Measurements from ENCODE around the gene MB. TPM values are rescaled to one million over a fixed set of nuclear protein-coding genes. Genes with fewer than 3 reads are reported as not detected.

The MB gene
- total RNA-seq, 2 donors from 2014 or later: 1.4 to 2.6 TPM

GRCh38 chr22:35619336-35620094 is 2.4 kb upstream of the MB start:
- H3K27ac ChIP-seq (ENCODE audit: low read depth, low read length): no peak overlapping the region
- peaks cover 9% of the 10 kb centered on the region for H3K27me3 ChIP-seq (ENCODE audit: control insufficient read depth, insufficient read depth, low read length, poor library complexity, severe bottlenecking)
- Mint-ChIP-seq H3K9me3 (no peaks in the 10 kb centered on the region), H3K36me3 (ENCODE audit: low read depth) (no peaks in the 10 kb centered on the region), H3K4me1 (peaks cover 9% of the 10 kb centered on the region), H3K27ac (no peak overlapping the region), H3K27me3 (ENCODE audit: insufficient read depth) (no peaks in the 10 kb centered on the region), H3K4me3 (no peak overlapping the region)
- DNase-seq: peak; percentile 67
- WGBS, 2 experiments (ENCODE audit: insufficient coverage in 1 of 2, insufficient read length in 1 of 2): 88 to 90% methylated on average over 8 to 13 of the region's 13 CpGs
- TF ChIP-seq CTCF (conservative IDR thresholded peaks at IDR 0.05): peak; percentile 34
- no peaks in the 10 kb centered on the region for H3K9me3 ChIP-seq (ENCODE audit: control insufficient read depth, low read length)
- H3K4me1 ChIP-seq (ENCODE audit: control insufficient read depth, insufficient read depth, low read length): no peaks in the 10 kb centered on the region
- H3K4me3 ChIP-seq (ENCODE audit: low read length): no peak overlapping the region
- no peak overlapping the region for H3K9ac ChIP-seq (ENCODE audit: extremely low read depth, low read length, poor library complexity, severe bottlenecking)
- no peaks in the 10 kb centered on the region for H3K36me3 ChIP-seq (ENCODE audit: control insufficient read depth, insufficient read depth, low read length)

- H3K27me3 ChIP-seq (ENCODE audit: control insufficient read depth, insufficient read depth, low read length, poor library complexity, severe bottlenecking): peaks cover 9% of the 10 kb centered on the region
- H3K9me3 ChIP-seq (ENCODE audit: control insufficient read depth, low read length): no peaks in the 10 kb centered on the region
- H3K9ac ChIP-seq (ENCODE audit: extremely low read depth, low read length, poor library complexity, severe bottlenecking): no peak overlapping the region
- no peaks in the 10 kb centered on the region for H3K9me3 Mint-ChIP-seq
- no peak overlapping the region for H3K27ac Mint-ChIP-seq
- no peak overlapping the region for H3K27ac ChIP-seq (ENCODE audit: low read depth, low read length)
- peaks cover 9% of the 10 kb centered on the region for H3K4me1 Mint-ChIP-seq
- no peaks in the 10 kb centered on the region for H3K4me1 ChIP-seq (ENCODE audit: control insufficient read depth, insufficient read depth, low read length)
- H3K4me3 Mint-ChIP-seq: no peak overlapping the region
- no peak overlapping the region for H3K4me3 ChIP-seq (ENCODE audit: low read length)
- 94 to 100% methylated on average over 1 of the region's 1 CpG for WGBS, 2 experiments (ENCODE audit: insufficient coverage in 1 of 2, insufficient read length in 1 of 2)
- no peaks in the 10 kb centered on the region for H3K27me3 Mint-ChIP-seq (ENCODE audit: insufficient read depth)
- no peaks in the 10 kb centered on the region for H3K36me3 ChIP-seq (ENCODE audit: control insufficient read depth, insufficient read depth, low read length)
- no peak for TF ChIP-seq CTCF (conservative IDR thresholded peaks at IDR 0.05)
- no peak for DNase-seq
- H3K36me3 Mint-ChIP-seq (ENCODE audit: low read depth): no peaks in the 10 kb centered on the region
These were observed 1.5 kb upstream of the MB start for GRCh38 chr22:35618427-35619223.

GRCh38 chr22:35616043-35616442 is 1.1 kb downstream of the MB start:
- Histone ChIP-seq H3K9me3 (ENCODE audit: control insufficient read depth, low read length) (no peaks in the 10 kb centered on the region), H3K27ac (ENCODE audit: low read depth, low read length) (no peak overlapping the region), H3K9ac (ENCODE audit: extremely low read depth, low read length, poor library complexity, severe bottlenecking) (no peak overlapping the region), H3K27me3 (ENCODE audit: control insufficient read depth, insufficient read depth, low read length, poor library complexity, severe bottlenecking) (peaks cover 9% of the 10 kb centered on the region), H3K4me3 (ENCODE audit: low read length) (no peak overlapping the region), H3K4me1 (ENCODE audit: control insufficient read depth, insufficient read depth, low read length) (no peaks in the 10 kb centered on the region), H3K36me3 (ENCODE audit: control insufficient read depth, insufficient read depth, low read length) (no peaks in the 10 kb centered on the region)
- no peaks in the 10 kb centered on the region for H3K36me3 Mint-ChIP-seq (ENCODE audit: low read depth)
- TF ChIP-seq CTCF (conservative IDR thresholded peaks at IDR 0.05): no peak
- WGBS, 2 experiments (ENCODE audit: insufficient coverage in 1 of 2, insufficient read length in 1 of 2): 97 to 100% methylated on average over 4 to 6 of the region's 7 CpGs
- H3K9me3 Mint-ChIP-seq: no peaks in the 10 kb centered on the region
- no peak for DNase-seq
- no peak overlapping the region for H3K4me3 Mint-ChIP-seq
- H3K27me3 Mint-ChIP-seq (ENCODE audit: insufficient read depth): no peaks in the 10 kb centered on the region
- H3K4me1 Mint-ChIP-seq: no peaks in the 10 kb centered on the region
- H3K27ac Mint-ChIP-seq: no peak overlapping the region

Measured in endodermal cell (in vitro differentiated cells).